ENCODE data around the gene BIVM.

BIVM gene

GRCh38 chr13:102881819-102882686 is 83.1 kb downstream of the BIVM start:
- DNase-seq (ENCODE audit: low spot score): no peak
